Astrocyte (in vitro differentiated cells and primary cell): ENCODE data around the gene ZNF668.

Experiments
- EZH2 ChIP-seq: IDR thresholded peaks from 2 replicates; pipeline ENCODE4 v1.6.1; 2012; ENCODE audit warnings: mild to moderate bottlenecking, low read length, inconsistent platforms; ENCODE audit not compliant: insufficient read depth
- TF ChIP-seq, protein P1 (sequence below): IDR thresholded peaks from 2 replicates; pipeline ENCODE4 v1.5.1; 2011; ENCODE audit warnings: low read depth, mild to moderate bottlenecking, inconsistent platforms, low read length, moderate library complexity; ENCODE audit not compliant: insufficient read depth

DNA sequence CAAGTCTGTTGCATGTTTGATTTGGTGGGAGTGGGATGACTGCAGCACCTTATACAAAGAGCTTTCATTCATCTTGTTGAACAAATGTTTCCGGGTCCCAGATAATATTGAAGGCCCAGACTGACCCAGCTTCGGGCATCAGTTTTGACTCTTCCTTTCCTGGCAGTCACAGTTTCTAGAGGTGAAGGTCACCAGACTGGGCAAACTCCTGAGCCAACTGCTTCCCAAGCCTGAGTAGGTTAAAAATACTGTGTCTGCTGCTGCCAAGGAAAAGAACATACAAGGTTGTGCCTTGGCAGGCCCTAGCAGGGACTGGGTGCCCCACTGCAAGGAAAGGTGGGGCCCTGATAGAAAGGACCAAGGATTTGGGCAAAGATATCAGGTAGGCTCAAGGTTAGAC lies 38.7 kb upstream of the ZNF668 start:
- TF ChIP-seq, protein P1, sequence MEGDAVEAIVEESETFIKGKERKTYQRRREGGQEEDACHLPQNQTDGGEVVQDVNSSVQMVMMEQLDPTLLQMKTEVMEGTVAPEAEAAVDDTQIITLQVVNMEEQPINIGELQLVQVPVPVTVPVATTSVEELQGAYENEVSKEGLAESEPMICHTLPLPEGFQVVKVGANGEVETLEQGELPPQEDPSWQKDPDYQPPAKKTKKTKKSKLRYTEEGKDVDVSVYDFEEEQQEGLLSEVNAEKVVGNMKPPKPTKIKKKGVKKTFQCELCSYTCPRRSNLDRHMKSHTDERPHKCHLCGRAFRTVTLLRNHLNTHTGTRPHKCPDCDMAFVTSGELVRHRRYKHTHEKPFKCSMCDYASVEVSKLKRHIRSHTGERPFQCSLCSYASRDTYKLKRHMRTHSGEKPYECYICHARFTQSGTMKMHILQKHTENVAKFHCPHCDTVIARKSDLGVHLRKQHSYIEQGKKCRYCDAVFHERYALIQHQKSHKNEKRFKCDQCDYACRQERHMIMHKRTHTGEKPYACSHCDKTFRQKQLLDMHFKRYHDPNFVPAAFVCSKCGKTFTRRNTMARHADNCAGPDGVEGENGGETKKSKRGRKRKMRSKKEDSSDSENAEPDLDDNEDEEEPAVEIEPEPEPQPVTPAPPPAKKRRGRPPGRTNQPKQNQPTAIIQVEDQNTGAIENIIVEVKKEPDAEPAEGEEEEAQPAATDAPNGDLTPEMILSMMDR, result no peak
- TF ChIP-seq EZH2, result no peak
